Prostate gland (tissue), 2 donors: ENCODE measurements around the gene LMF2. TPM values are rescaled to one million over a fixed set of nuclear protein-coding genes. Genes with fewer than 3 reads are reported as not detected.
"Not testable (repeated sequence)": the region's sequence is repeated elsewhere in the genome, so short reads cannot be mapped to it uniquely, and the experiment has no call there.

Source experiments
- DNase-seq: peaks from one replicate; pipeline ENCODE4 v3.0.0-alpha.2; 2019; ENCODE audit warnings: low spot score
- H3K27ac ChIP-seq, 2 donors: fragments of 200-600 bp; sonication (generic); 2 replicates each; pipeline ENCODE4 v1.5.1; 2017 to 2019
- H3K27me3 ChIP-seq: fragments of 200-600 bp; sonication (generic); replicated peaks from 2 replicates; pipeline ENCODE4 v1.5.1; 2019; ENCODE audit not compliant: insufficient read depth
- H3K36me3 ChIP-seq, 2 donors: fragments of 200-600 bp; sonication (generic); 1 replicate in 1 of 2; 2 replicates in 1 of 2; pipeline versions ENCODE4 v1.5.1 to v1.8.1; 2017 to 2019
- H3K4me1 ChIP-seq: fragments of 200-600 bp; sonication (generic); replicated peaks from 2 replicates; pipeline ENCODE4 v1.5.1; 2019
- H3K4me3 ChIP-seq, 2 donors: fragments of 200-600 bp; sonication (generic); 2 replicates each; pipeline ENCODE4 v1.5.1; 2017 to 2019
- H3K9me3 ChIP-seq: fragments of 200-600 bp; sonication (generic); 2 replicates; pipeline ENCODE4 v1.5.1; 2017
- CTCF ChIP-seq, 4 experiments: fragments of 200-600 bp in 2 of 4; fragments of 450-650 bp in 2 of 4; sonication (generic) in 2 of 4; IDR thresholded peaks; 1 replicate in 3 of 4; 2 replicates in 1 of 4; pipeline ENCODE4 v1.5.1; 2016 to 2019; ENCODE audit warnings: antibody characterized with exemption in 4 of 4, mild to moderate bottlenecking in 2 of 4, moderate library complexity in 2 of 4
- POLR2A ChIP-seq: fragments of 450-650 bp; IDR thresholded peaks from one replicate; pipeline ENCODE4 v1.6.1; 2016; ENCODE audit warnings: antibody characterized with exemption, mild to moderate bottlenecking
- POLR2AphosphoS5 ChIP-seq: sonication (generic); formaldehyde crosslinking; IDR thresholded peaks from one replicate; pipeline ENCODE4 v1.6.1; 2017; ENCODE audit warnings: antibody characterized with exemption
- WGBS: methylation state at CpG from one replicate; pipeline ENCODE4 v1.1.5; 2018; 5-methylcytosine and 5-hydroxymethylcytosine counted together
- intact Hi-C: fragments of 100-400 bp; cut with DNase I; formaldehyde crosslinking; loops from one replicate; pipeline ENCODE4 v1.14.2; 2022
- total RNA-seq, 2 donors: library from RNA; depleted of rRNA; stranded (reverse); fragments of >200 nt; gene quantifications; one replicate each; pipeline ENCODE4 v1.1.0, GENCODE V29; 2016

The LMF2 gene
- total RNA-seq, 2 donors from 2014 or later: 76.6 to 94.3 TPM

GRCh38 chr22:50522806-50523438 is 15.4 kb upstream of the LMF2 start:
- no peaks in the 10 kb centered on the region for H3K27me3 ChIP-seq
- TF ChIP-seq POLR2A (no peak), POLR2AphosphoS5 (no peak), CTCF (IDR thresholded peaks at IDR 0.05) (no peak)
- 85% methylated on average over 21 of the region's 22 CpGs for WGBS
- no peak overlapping the region for H3K4me3 ChIP-seq
- intact Hi-C loops: no loop called here
- no peak overlapping the region for H3K27ac ChIP-seq
- H3K9me3 ChIP-seq: no peaks in the 10 kb centered on the region
- no peak for DNase-seq
- peaks cover 0 to 8% of the 10 kb centered on the region in 2 donors for H3K36me3 ChIP-seq
- peaks cover 7% of the 10 kb centered on the region for H3K4me1 ChIP-seq

- Histone ChIP-seq H3K9me3 (no peaks in the 10 kb centered on the region), H3K4me3 (no peak overlapping the region), H3K36me3 (peaks cover 0 to 8% of the 10 kb centered on the region in 2 donors), H3K4me1 (peaks cover 7% of the 10 kb centered on the region), H3K27ac (no peak overlapping the region), H3K27me3 (no peaks in the 10 kb centered on the region)
- intact Hi-C loops: no loop called here
- no peak for DNase-seq
- WGBS: 89% methylated on average over 13 of the region's 15 CpGs
- TF ChIP-seq POLR2AphosphoS5 (no peak), POLR2A (no peak), CTCF (IDR thresholded peaks at IDR 0.05) (no peak)
Observed at GRCh38 chr22:50522208-50522805, 14.8 kb upstream of the LMF2 start.

GRCh38 chr22:50521710-50522109 is 14.2 kb upstream of the LMF2 start:
- H3K4me3 ChIP-seq: no peak overlapping the region
- no peaks in the 10 kb centered on the region for H3K27me3 ChIP-seq
- WGBS: 93% methylated on average over 10 of the region's 10 CpGs
- H3K27ac ChIP-seq: no peak overlapping the region
- DNase-seq: no peak
- intact Hi-C loops: no loop called here
- H3K4me1 ChIP-seq: peaks cover 7% of the 10 kb centered on the region
- peaks cover 0 to 8% of the 10 kb centered on the region in 2 donors for H3K36me3 ChIP-seq
- TF ChIP-seq CTCF (IDR thresholded peaks at IDR 0.05): no peak
- TF ChIP-seq POLR2A: no peak
- no peak for TF ChIP-seq POLR2AphosphoS5
- no peaks in the 10 kb centered on the region for H3K9me3 ChIP-seq

GRCh38 chr22:50520826-50521453 is 13.4 kb upstream of the LMF2 start:
- TF ChIP-seq CTCF (IDR thresholded peaks at IDR 0.05): no peak
- no peak for TF ChIP-seq POLR2AphosphoS5
- Histone ChIP-seq H3K4me1 (peaks cover 7% of the 10 kb centered on the region), H3K9me3 (no peaks in the 10 kb centered on the region), H3K36me3 (peaks cover 0 to 8% of the 10 kb centered on the region in 2 donors), H3K27me3 (no peaks in the 10 kb centered on the region), H3K4me3 (no peak overlapping the region), H3K27ac (no peak overlapping the region)
- DNase-seq: no peak
- intact Hi-C loops: no loop called here
- WGBS: 93% methylated on average over 13 of the region's 13 CpGs

- 96% methylated on average over 8 of the region's 8 CpGs for WGBS
- H3K27ac ChIP-seq, H3K36me3 ChIP-seq, DNase-seq, intact Hi-C loops, H3K4me3 ChIP-seq, H3K9me3 ChIP-seq, H3K27me3 ChIP-seq, H3K4me1 ChIP-seq: not testable (repeated sequence)
Observed at GRCh38 chr22:50520184-50520583, 12.7 kb upstream of the LMF2 start.
